GM12872 (cell line): ENCODE results near the gene GMPR.

Experiments used
- TF ChIP-seq, protein P1 (sequence below): IDR thresholded peaks from 3 replicates; pipeline ENCODE4 v1.5.1; 2011; ENCODE audit warnings: low read depth, mild to moderate bottlenecking, low read length, moderate library complexity; ENCODE audit not compliant: insufficient read depth

GMPR gene

DNA sequence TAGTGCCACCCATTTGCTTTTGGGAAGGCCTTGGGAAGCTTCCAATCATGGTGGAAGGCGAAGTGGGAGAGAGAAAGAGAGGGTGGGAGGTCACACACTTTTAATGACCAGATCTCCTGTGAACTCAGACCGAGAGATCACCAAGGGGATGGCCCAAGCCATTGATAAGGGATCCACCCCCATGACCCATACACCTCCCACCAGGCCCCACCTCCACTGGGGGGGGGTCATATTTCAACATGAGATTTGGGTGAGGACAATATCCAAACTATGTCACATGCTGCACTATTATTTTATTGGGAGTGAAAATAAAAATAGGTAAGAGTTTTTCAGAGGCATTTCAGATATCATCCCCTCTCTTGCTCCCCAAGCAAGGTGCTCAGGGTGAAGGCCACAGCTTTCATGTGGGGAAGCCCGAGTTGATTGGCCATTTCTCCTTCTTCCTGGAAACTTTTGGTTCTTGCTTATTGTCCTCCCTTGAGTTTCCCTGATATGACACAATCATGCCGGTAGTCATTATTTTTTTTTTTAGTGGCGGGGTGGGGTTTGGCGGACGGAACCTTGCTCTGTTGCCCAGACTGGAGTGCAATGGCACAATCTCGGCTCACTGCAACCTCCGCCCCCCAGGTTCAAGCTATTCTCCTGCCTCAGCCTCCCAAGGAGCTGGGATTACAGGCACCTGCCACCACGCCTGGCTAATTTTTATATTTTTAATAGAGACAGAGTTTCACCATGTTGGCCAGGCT, 15.2 kb downstream of the GMPR start:
- TF ChIP-seq, protein P1, sequence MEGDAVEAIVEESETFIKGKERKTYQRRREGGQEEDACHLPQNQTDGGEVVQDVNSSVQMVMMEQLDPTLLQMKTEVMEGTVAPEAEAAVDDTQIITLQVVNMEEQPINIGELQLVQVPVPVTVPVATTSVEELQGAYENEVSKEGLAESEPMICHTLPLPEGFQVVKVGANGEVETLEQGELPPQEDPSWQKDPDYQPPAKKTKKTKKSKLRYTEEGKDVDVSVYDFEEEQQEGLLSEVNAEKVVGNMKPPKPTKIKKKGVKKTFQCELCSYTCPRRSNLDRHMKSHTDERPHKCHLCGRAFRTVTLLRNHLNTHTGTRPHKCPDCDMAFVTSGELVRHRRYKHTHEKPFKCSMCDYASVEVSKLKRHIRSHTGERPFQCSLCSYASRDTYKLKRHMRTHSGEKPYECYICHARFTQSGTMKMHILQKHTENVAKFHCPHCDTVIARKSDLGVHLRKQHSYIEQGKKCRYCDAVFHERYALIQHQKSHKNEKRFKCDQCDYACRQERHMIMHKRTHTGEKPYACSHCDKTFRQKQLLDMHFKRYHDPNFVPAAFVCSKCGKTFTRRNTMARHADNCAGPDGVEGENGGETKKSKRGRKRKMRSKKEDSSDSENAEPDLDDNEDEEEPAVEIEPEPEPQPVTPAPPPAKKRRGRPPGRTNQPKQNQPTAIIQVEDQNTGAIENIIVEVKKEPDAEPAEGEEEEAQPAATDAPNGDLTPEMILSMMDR, result no peak

DNA sequence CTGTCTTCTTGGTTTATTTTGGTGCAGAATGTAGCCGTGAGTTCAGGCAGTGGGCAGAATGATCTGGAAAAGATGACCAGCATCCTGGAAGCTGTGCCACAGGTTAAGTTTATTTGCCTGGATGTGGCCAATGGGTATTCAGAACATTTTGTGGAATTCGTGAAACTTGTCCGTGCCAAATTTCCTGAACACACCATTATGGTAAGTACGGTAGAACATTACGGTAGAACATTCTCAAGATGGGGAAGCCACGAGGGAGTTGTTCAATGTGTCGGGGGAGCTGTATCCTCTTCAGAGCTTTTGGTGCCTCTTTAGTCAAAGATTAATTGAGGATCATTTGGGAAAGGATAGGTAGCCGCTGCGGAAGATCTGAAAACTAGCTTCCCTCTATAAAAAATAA, 16.1 kb downstream of the GMPR start:
- TF ChIP-seq, protein P1, result no peak

DNA sequence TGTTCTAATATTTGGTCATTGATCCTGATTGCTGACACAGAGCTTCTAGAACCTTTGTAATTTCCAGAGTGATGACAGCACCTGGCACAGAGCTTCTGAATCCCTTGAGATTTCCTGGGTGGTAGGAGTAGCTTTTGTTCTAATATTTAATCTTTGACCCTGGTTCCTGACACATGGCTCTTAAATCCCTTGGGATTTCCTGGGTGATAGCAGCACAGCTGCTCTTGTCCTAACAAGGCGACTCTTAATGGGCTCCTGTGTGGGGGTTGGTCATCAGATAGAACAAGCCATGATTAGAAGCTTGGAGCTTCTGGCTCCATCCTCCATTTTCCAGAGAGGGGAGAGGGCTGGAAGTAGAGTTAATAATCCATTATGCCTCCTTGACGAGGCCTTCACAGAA, 18.4 kb downstream of the GMPR start:
- TF ChIP-seq, protein P1, result no peak

DNA sequence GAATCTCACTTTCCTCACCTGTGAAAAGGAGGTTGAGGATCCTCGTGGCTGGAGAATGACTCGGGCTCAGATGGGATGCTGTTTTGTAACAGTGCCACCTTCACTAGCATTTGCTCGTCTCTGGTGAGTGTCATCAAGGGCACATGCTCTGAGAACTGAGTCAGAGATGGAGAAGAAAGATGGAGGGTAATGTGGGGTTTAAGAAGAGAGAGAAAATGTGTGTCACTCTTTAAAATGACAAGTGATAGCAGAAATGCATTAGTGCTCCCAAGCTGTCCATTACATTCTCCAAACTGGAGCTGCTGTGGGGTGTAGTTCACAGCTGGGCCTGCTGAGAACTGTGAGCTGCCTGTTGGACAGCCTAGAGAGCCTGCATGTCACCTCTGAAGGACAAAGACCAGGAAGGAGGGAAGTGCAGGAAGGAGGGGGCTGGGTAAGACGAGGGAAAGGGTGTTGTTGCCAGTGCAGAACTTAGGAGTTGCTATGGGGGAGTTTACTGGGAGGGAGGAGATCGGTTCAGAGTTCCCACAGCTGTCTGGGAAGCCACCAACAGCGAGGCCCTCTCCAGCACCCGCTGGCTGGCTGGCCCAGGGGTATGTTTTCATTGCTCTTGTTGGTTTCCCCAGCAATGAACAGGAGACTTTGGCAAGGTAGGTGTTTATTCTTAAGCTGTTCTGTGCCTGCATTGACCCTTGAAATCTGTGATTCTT, 19.8 kb downstream of the GMPR start:
- TF ChIP-seq, protein P1, result no peak

DNA sequence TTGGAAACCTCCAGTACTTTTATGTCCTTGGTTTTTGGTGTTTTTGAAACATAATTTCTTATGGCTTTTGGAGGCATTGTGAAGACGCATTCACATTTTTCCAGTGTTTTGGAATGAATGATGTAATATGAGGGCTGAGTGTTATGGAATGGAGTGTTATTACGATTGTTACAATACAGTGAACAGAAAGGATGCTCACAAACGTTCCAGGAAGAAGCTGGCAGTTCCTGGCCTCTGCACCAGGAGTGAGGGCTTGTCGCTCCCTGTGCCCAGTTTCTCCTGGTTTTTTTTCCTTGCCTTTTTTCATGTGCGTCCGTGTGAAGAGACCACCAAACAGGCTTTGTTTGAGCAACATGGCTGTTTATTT, 20.3 kb downstream of the GMPR start:
- TF ChIP-seq, protein P1, result no peak

DNA sequence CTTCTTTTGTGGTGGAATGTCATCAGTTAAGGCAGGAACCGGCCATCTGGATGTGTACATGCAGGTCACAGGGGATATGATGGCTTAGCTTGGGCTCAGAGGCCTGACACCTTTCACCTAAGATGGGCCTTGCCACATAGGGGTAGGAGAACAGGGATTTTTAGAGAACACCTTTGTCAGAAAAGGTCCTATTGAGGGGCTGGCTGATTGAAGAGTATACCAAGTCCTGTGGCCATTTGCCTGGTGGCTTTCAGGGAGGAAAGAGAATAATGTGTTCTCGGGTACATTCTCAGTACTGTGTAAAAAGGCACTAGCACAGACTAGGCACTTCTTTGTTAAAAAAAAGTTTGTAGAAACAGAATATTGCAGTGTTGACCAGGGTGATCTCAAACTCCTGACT, 26.4 kb downstream of the GMPR start:
- TF ChIP-seq, protein P1, result no peak

DNA sequence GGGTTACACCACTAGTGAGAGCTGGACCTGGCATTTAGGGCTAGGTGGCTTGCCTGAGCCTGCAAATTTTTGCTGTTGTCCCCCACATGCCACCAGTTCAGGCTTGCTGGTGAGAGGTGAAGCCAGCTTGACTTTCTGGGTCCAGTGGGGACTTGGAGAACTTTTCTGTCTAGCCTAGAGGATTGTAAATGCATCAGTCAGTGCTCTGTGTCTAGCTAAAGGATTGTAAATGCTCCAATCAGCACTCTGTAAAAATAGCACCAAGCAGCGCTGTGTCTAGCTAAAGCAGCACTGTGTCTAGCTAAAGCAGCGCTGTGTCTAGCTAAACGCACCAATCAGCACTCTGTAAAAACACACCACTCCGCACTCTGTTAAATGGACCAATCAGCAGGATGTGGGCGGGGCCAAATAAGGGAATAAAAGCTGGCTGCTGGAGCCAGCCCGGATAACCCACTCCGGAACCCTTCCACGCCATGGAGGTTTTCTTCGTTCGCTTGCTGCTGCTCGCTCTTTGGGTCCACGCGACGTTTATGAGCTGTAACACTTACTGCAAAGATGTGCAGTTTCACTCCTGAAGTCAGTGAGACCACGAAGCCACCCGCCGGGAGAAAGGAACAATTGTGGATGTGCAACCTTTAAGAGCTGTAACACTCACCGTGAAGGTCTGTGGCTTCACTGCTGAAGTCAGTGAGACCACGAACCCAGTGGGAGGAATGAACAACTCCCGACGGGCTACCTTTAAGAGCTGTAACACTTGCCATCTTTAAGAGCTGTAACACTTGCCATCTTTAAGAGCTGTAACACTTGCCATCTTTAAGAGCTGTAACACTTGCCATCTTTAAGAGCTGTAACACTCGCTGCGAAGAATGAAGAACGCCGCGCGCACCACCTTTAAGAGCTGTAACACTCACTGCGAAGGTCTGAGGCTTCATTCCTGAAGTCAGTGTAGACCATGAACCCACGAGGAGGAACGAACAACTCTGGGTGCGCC, 27.3 kb downstream of the GMPR start:
- TF ChIP-seq, protein P1, result no peak
